HG02973 (cell line): ENCODE measurements around the gene PATE1.

ENCODE experiments used
- ATAC-seq: cut with Tn5 transposase; IDR thresholded peaks from one replicate; pipeline ENCODE4 v1.9.1; 2021; ENCODE audit warnings: moderate library complexity; ENCODE audit not compliant: unreplicated experiment

Gene PATE1

DNA sequence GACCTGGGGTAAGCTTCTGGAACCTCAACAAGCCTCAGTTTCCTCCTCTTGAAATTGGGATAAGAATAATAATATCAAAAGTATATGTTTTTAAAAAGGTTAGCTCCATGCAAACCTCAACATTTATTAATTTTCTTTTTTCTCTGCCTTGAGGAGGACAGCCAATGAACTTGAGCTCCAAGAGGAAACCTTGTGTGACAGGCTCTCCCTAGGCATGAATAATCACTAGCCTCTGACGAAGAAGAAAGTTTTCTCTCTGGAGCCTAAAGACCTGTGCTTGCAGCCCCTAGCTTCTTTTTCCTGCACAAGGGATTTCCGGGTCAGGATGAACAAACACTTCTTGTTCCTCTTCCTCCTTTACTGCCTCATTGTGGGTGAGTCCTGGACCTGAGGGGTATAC lies 41.7 kb downstream of the PATE1 start, which contains the start of gene PATE3:
TSS of gene PATE3 (plus strand) at position 301 of the 400 bp plus-strand sequence. CDS start at position 326, 25 bp downstream.
- ATAC-seq = no peak

DNA sequence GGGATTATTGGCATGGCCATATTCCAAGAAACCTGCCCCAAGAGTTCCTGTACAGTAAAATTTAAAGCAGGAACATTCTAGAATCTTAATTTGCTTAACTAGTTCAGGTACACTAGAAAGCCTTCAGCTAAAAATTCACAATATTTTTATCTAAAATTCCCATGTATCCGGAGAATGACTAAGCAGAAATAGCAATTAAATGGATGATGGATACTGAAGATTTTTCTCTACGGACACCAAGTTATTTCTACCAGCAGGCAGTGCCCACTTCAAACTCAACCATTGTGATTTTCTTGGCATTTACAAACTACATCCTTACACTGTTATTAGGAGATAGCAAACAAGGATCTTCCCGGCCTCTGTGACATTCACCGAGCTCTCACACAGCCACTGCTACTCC lies 44.7 kb downstream of the PATE1 start:
- no peak for ATAC-seq

DNA sequence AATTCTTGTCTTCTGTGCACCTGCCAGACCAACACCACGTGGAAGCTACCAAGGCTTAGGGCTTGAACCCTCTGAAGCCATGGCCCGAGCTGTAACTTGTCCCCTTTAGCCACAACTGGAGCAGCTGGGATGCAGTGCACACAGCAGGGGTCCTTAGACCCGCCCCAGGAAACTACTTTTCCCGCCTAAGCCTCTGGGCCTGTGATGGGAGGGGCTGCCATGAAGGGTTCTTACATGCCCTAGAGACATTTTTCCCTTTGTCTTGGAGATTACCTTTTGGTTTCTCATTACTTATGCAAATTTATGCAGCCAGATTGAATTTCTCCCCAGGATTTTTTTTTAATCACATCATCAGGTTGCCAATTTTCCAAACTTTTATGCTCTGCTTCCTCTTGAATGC lies 51.6 kb downstream of the PATE1 start:
- no peak for ATAC-seq
